Sigmoid colon (tissue), 4 donors: ENCODE data around the gene CCDC33.

Experiments used
- EP300 ChIP-seq, 4 donors: sonication (generic); formaldehyde crosslinking; IDR thresholded peaks; one replicate each; pipeline ENCODE4 v1.6.1; 2017; ENCODE audit warnings: antibody characterized with exemption in 4 of 4
- POLR2A ChIP-seq, 2 donors: fragments of 450-650 bp; IDR thresholded peaks; one replicate each; pipeline ENCODE4 v1.6.1; 2016; ENCODE audit warnings: antibody characterized with exemption in 2 of 2, mild to moderate bottlenecking in 2 of 2, moderate library complexity in 2 of 2
- POLR2AphosphoS5 ChIP-seq, 4 donors: sonication (generic); formaldehyde crosslinking; IDR thresholded peaks; one replicate each; pipeline ENCODE4 v1.6.1; 2017; ENCODE audit warnings: antibody characterized with exemption in 4 of 4
- TF ChIP-seq, protein P1 (sequence below), 4 experiments: fragments of 450-650 bp in 3 of 4; fragments of 200-600 bp in 1 of 4; IDR thresholded peaks; one replicate each; pipeline ENCODE4 v1.5.1; 2016 to 2019; ENCODE audit warnings: antibody characterized with exemption in 4 of 4, mild to moderate bottlenecking in 3 of 4, moderate library complexity in 2 of 4

DNA sequence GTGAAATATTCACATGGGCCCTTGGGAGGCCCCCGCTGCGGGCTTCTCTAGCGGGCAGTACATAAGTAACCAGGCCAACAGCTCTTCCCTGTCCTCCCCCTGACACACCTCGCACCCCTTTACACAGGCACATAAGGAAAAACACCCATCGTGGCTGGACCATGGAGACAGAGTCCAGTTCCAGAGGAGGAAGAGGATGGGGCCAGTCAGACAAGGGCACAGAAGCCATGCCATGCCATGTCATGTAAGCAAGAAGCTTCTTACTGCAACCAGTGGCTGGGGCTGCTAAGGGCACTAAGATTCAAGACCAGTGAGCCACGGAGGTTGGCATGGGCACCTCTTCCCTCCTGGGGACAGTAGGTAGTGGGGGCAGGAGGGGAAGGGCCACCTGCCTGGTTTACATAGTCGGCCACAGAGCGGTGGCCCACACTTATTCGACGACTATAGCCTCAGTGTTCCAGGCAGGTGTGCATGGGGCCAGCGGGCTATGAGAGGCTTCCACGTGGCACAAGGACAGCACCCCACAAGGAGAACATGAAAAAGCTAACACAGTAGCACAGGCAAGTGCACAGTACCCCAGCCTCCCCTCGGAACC is 137.0 kb downstream of the CCDC33 start:
- TF ChIP-seq POLR2AphosphoS5 (IDR thresholded peaks at IDR 0.05), result no peak
- TF ChIP-seq, protein P1, sequence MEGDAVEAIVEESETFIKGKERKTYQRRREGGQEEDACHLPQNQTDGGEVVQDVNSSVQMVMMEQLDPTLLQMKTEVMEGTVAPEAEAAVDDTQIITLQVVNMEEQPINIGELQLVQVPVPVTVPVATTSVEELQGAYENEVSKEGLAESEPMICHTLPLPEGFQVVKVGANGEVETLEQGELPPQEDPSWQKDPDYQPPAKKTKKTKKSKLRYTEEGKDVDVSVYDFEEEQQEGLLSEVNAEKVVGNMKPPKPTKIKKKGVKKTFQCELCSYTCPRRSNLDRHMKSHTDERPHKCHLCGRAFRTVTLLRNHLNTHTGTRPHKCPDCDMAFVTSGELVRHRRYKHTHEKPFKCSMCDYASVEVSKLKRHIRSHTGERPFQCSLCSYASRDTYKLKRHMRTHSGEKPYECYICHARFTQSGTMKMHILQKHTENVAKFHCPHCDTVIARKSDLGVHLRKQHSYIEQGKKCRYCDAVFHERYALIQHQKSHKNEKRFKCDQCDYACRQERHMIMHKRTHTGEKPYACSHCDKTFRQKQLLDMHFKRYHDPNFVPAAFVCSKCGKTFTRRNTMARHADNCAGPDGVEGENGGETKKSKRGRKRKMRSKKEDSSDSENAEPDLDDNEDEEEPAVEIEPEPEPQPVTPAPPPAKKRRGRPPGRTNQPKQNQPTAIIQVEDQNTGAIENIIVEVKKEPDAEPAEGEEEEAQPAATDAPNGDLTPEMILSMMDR (IDR thresholded peaks at IDR 0.05), result no peak
- no peak for TF ChIP-seq POLR2A (IDR thresholded peaks at IDR 0.05)
- TF ChIP-seq EP300 (IDR thresholded peaks at IDR 0.05), result no peak
